ENCODE measurements around the gene ABLIM2. TPM values are rescaled to one million over a fixed set of nuclear protein-coding genes. Genes with fewer than 3 reads are reported as not detected.

Gene ABLIM2
- total RNA-seq, 4 donors from 2014 or later: 10.6 to 31.7 (median 20.3) TPM

DNA sequence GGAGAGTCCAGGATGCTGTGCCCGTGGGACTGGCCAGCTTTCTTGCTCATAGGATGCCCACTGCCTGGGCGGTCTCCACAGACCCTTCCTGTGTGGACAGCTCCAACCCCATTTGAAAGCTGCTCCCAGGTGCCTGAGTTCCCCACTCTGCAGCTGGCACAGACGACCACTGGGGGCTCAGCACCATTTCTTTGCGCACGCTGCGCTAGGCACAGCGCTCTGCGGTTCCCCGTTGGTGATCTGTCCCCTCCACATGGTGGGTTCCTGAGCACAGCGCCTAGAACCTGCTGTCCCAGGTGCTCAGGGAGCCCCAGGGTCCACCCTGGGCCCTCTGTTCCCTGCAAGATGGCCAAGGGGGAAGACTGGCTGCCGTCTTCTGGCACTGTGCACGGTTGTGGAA lies 173.5 kb downstream of the ABLIM2 start:
- DNase-seq (ENCODE audit: low spot score in 2 of 2): no peak

DNA sequence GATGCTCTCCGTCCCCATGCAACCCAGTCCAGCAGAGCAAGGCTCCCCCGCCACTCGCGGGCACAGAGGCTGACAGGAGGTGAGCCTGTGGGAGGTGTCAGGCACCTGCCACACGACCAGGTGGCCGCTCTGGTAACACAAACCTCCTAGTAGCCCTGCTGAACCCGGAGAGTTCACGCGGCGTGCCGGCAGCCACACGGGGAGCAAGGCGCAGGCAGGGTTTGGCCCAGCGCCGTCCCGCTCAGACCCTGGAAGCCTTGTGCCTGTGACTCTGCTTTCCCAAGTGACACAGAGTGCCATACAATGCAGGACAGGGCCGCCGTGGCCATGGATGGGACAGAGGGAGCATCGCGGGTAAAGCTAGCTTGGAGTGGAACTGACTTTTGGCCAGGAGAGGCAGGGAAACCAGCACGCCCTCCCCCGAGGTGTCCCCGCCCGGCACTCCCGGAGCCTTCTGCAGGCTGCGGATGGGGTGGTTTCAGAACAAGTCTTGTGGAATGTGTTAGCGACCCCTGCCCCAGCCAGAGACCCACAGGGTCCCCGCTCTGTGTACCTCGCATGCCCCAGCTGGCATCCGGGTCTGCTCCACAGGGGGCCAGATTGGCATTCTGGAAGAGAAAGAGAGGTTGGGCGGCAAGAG lies 174.2 kb downstream of the ABLIM2 start:
- 80 to 82% methylated on average over 25 to 26 of the region's 31 CpGs for WGBS, 2 donors
- no peak for DNase-seq (ENCODE audit: low spot score in 2 of 2)
- TF ChIP-seq POLR2A (IDR thresholded peaks at IDR 0.05): no peak
- TF ChIP-seq, protein P1, sequence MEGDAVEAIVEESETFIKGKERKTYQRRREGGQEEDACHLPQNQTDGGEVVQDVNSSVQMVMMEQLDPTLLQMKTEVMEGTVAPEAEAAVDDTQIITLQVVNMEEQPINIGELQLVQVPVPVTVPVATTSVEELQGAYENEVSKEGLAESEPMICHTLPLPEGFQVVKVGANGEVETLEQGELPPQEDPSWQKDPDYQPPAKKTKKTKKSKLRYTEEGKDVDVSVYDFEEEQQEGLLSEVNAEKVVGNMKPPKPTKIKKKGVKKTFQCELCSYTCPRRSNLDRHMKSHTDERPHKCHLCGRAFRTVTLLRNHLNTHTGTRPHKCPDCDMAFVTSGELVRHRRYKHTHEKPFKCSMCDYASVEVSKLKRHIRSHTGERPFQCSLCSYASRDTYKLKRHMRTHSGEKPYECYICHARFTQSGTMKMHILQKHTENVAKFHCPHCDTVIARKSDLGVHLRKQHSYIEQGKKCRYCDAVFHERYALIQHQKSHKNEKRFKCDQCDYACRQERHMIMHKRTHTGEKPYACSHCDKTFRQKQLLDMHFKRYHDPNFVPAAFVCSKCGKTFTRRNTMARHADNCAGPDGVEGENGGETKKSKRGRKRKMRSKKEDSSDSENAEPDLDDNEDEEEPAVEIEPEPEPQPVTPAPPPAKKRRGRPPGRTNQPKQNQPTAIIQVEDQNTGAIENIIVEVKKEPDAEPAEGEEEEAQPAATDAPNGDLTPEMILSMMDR (IDR thresholded peaks at IDR 0.05): no peak
- H3K4me3 ChIP-seq (ENCODE audit: low read depth, poor library complexity, severe bottlenecking): no peak overlapping the region
- intact Hi-C loops (cut with DNase I; ENCODE audit: low total_unique reads): no loop called here

More for the DNA sequence above, 173.5 kb downstream of the ABLIM2 start:
- WGBS, 2 donors: 90 to 93% methylated on average over 12 of the region's 12 CpGs
- H3K4me3 ChIP-seq (ENCODE audit: low read depth, poor library complexity, severe bottlenecking): no peak overlapping the region
- intact Hi-C loops (cut with DNase I; ENCODE audit: low total_unique reads): no loop called here
- TF ChIP-seq POLR2A (IDR thresholded peaks at IDR 0.05): no peak
- TF ChIP-seq, protein P1 (IDR thresholded peaks at IDR 0.05): no peak

DNA sequence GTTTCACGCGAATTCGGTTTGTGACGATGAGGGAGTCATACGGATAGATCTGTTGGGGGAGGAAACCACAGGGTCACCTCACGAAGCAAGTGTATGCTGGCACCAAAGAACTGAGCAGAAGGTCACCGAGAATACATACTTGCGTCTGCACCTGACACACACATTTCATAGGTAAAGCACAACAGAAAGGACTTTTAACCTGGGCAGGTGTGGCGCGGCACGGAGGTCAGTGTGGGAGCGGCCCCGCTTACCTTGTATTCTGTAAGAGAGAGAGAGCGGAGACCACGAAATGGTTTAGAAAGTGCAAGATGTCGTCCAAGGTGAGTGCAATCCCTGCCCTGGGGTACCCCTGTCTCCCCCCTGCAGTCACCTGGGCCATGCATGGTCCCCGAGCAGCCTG lies 175.3 kb downstream of the ABLIM2 start:
- intact Hi-C loops (cut with DNase I; ENCODE audit: low total_unique reads): loop anchor here (2.0 kb wide), 1 partner anchor 178 kb away; no protein-coding TSS in a partner anchor
- no peak overlapping the region for H3K4me3 ChIP-seq (ENCODE audit: low read depth, poor library complexity, severe bottlenecking)
- TF ChIP-seq POLR2A (IDR thresholded peaks at IDR 0.05): no peak
- TF ChIP-seq, protein P1 (IDR thresholded peaks at IDR 0.05): no peak
- DNase-seq (ENCODE audit: low spot score in 2 of 2): no peak
- WGBS, 2 donors: 94 to 95% methylated on average over 17 of the region's 17 CpGs

DNA sequence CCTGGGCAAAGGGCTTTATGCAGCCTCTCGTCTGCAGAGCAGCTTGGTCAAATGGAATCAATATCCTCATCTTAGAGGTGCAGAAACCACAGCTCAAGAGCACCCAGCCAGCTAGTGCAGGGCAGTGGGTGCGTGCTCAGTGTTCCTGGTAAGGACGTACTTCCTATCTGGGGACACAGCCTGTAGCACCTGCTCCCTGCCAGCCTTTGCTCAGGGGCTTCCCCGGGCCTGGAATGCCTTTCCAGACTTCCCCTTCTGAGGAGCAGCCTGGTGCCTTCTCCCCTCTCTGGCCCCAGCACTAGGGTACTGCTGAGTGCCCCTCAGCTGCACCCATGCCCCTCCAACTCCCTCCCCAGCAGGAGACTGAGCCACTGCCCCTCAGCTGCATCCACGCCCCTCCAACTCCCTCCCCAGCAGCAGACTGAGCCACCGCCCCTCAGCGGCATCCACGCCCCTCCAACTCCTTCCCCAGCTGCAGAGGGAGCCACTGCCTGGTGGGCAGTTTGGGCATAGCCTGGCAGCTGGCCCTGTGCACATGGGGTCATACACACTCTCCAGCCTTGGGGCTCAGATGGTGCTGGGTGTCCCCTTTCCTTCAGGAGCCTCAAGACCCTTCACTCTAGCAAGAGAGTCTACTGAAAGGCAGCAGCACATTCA lies 176.7 kb downstream of the ABLIM2 start:
- no peak for DNase-seq (ENCODE audit: low spot score in 2 of 2)
- 70 to 85% methylated on average over 8 of the region's 8 CpGs for WGBS, 2 donors
- H3K4me3 ChIP-seq (ENCODE audit: low read depth, poor library complexity, severe bottlenecking): no peak overlapping the region
- TF ChIP-seq, protein P1 (IDR thresholded peaks at IDR 0.05): no peak
- no peak for TF ChIP-seq POLR2A (IDR thresholded peaks at IDR 0.05)
- intact Hi-C loops (cut with DNase I; ENCODE audit: low total_unique reads): loop anchor here (2.0 kb wide), 1 partner anchor 177 kb away; no protein-coding TSS in a partner anchor

DNA sequence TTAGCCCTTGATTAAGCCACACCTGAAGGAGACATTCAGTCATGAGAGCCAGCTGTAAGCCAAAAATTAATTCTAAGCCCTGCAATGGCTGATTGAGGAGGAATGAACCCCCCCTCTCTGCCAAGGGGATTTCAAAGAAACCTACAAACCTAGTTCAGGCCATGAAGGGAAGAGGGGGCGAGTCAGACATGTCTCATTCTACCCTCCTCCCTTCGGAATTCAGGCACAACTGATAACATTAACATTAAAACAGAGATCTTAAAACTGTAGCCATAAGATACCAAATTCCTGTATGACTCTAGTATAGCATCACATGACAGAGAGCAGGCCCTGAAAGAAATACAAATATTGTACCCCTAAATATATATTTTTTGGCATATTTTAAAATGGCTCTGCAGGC lies 178.6 kb downstream of the ABLIM2 start:
- intact Hi-C loops (cut with DNase I; ENCODE audit: low total_unique reads): no loop called here
- TF ChIP-seq, protein P1 (IDR thresholded peaks at IDR 0.05): no peak
- TF ChIP-seq POLR2A (IDR thresholded peaks at IDR 0.05): no peak

More for the DNA sequence above, 178.6 kb downstream of the ABLIM2 start:
- no peak for DNase-seq (ENCODE audit: low spot score in 2 of 2)
- H3K4me3 ChIP-seq (ENCODE audit: low read depth, poor library complexity, severe bottlenecking): no peak overlapping the region
- WGBS, 2 donors: 83% methylated on average over 2 of the region's 2 CpGs

All from lower leg skin (tissue), 4 donors.